Activated naive CD4-positive, alpha-beta T cell treated with anti-CD3 and anti-CD28 coated beads, Interleukin-2, amount 50 U/mL, for 72 hours (primary cell): ENCODE measurements around the gene GALNT11. TPM values are rescaled to one million over a fixed set of nuclear protein-coding genes. Genes with fewer than 3 reads are reported as not detected.
"Not testable (repeated sequence)": the region's sequence is repeated elsewhere in the genome, so short reads cannot be mapped to it uniquely, and the experiment has no call there.

Experiments used
- ATAC-seq, 2 donors: fragments of 150-1000 bp; cut with Tn5 transposase; 2 replicates each; pipeline ENCODE4 v1.10.0; 2021; ENCODE audit warnings: mild to moderate bottlenecking in 2 of 2, moderate library complexity in 2 of 2
- DNase-seq, 2 donors: peaks; one replicate each; pipeline ENCODE4 v3.0.0; 2021 to 2022; ENCODE audit warnings: low spot score in 2 of 2
- H3K27ac Mint-ChIP-seq, 2 donors: one replicate each; pipeline ENCODE4 v1.8.0; 2022; ENCODE audit warnings: mild to moderate bottlenecking in 2 of 2, mixed read lengths in 2 of 2
- H3K36me3 Mint-ChIP-seq, 2 donors: one replicate each; pipeline ENCODE4 v1.8.0; 2022; ENCODE audit warnings: mixed read lengths in 2 of 2
- H3K9me3 Mint-ChIP-seq, 2 donors: one replicate each; pipeline ENCODE4 v1.8.0; 2022; ENCODE audit warnings: mixed read lengths in 2 of 2
- total RNA-seq, 2 donors: library from RNA; stranded (reverse); gene quantifications; one replicate each; pipeline ENCODE4 v1.2.3, GENCODE V29; 2022

Gene GALNT11
- total RNA-seq, 2 donors from 2014 or later: 13.0 to 22.6 TPM

DNA sequence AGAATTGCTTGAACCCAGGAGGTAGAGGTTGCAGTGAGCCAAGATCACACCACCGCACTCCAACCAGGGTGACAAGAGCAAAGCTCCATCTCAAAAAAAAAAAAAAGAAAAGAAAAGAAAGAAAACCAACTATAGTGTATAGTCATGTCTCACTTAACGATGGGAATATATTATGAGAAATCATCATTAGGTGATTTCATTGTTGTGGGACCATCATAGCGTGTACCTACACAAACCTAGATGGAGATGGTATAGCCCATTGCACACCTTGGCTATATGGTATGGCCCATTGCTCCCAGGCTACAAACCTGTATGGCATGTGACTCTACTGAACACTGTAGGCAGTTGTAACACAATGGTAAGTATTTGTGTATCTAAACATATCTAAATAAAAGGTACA is 8.5 kb upstream of the GALNT11 start:
- Mint-ChIP-seq H3K9me3 (peaks cover 3 to 7% of the 10 kb centered on the region in 2 donors), H3K36me3 (peaks cover 5 to 7% of the 10 kb centered on the region in 2 donors), H3K27ac (no peak overlapping the region)
- ATAC-seq (no peak), DNase-seq (no peak)

- H3K9me3 Mint-ChIP-seq, H3K27ac Mint-ChIP-seq, DNase-seq, H3K36me3 Mint-ChIP-seq, ATAC-seq: not testable (repeated sequence)
These were observed 7.8 kb upstream of the GALNT11 start for GRCh38 chr7:152017683-152018082.

- not testable (repeated sequence) for H3K27ac Mint-ChIP-seq, H3K36me3 Mint-ChIP-seq, DNase-seq, ATAC-seq, H3K9me3 Mint-ChIP-seq
These were observed 3.7 kb upstream of the GALNT11 start for GRCh38 chr7:152021740-152022139.

- Mint-ChIP-seq H3K36me3 (peaks cover 10 to 23% of the 10 kb centered on the region in 2 donors), H3K9me3 (peaks cover 0 to 9% of the 10 kb centered on the region in 2 donors), H3K27ac (peak overlapping the region; percentile 70 to 94)
- DNase-seq (no peak), ATAC-seq (no peak)
These were observed 740 bp downstream of the GALNT11 start for GRCh38 chr7:152025937-152026890.

GRCh38 chr7:152027491-152028365 is 2.3 kb downstream of the GALNT11 start:
- not testable (repeated sequence) for DNase-seq, H3K9me3 Mint-ChIP-seq, ATAC-seq, H3K27ac Mint-ChIP-seq
- peaks cover 10 to 23% of the 10 kb centered on the region in 2 donors for H3K36me3 Mint-ChIP-seq

GRCh38 chr7:152030059-152030458 is 4.6 kb downstream of the GALNT11 start:
- DNase-seq, H3K27ac Mint-ChIP-seq, ATAC-seq: not testable (repeated sequence)
- Mint-ChIP-seq H3K9me3 (peaks cover 0 to 13% of the 10 kb centered on the region in 2 donors), H3K36me3 (peaks cover 19 to 42% of the 10 kb centered on the region in 2 donors)

GRCh38 chr7:152030639-152031038 is 5.2 kb downstream of the GALNT11 start:
- H3K27ac Mint-ChIP-seq: peak overlapping the region in 1 of 2 donors; percentile 71
- H3K9me3 Mint-ChIP-seq: peaks cover 0 to 13% of the 10 kb centered on the region in 2 donors
- peaks cover 19 to 48% of the 10 kb centered on the region in 2 donors for H3K36me3 Mint-ChIP-seq
- ATAC-seq, DNase-seq: not testable (repeated sequence)

GRCh38 chr7:152035817-152036216 is 10.3 kb downstream of the GALNT11 start:
- Mint-ChIP-seq H3K9me3 (peaks cover 19 to 32% of the 10 kb centered on the region in 2 donors), H3K27ac (no peak overlapping the region), H3K36me3 (peaks cover 52 to 71% of the 10 kb centered on the region in 2 donors)
- DNase-seq: no peak
- no peak for ATAC-seq

DNA sequence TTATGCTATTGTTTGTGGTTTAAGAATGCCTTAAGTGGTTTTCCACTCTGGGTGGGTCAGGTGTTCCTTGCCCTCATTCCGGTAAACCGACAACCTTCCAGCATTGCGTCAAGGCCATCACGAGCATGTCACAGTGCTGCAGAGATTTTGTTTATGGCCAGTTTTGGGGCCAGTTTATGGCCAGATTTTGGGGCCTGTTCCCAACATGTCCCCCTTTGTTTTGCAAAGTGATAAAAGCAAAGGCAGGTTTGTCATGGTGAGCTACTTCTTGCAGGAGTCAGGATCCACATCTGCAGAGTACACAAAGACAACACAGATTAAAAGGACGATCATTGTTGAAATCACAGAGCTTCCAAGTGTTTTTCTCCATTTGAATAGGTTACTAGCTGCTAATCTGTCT is 12.9 kb downstream of the GALNT11 start:
- ATAC-seq, DNase-seq, H3K27ac Mint-ChIP-seq: not testable (repeated sequence)
- Mint-ChIP-seq H3K36me3 (peaks cover 70 to 88% of the 10 kb centered on the region in 2 donors), H3K9me3 (peaks cover 23 to 32% of the 10 kb centered on the region in 2 donors)

GRCh38 chr7:152043086-152043485 is 17.6 kb downstream of the GALNT11 start:
- Mint-ChIP-seq H3K9me3 (peaks cover 23 to 32% of the 10 kb centered on the region in 2 donors), H3K36me3 (peaks cover 71 to 78% of the 10 kb centered on the region in 2 donors)
- not testable (repeated sequence) for H3K27ac Mint-ChIP-seq, DNase-seq, ATAC-seq

DNA sequence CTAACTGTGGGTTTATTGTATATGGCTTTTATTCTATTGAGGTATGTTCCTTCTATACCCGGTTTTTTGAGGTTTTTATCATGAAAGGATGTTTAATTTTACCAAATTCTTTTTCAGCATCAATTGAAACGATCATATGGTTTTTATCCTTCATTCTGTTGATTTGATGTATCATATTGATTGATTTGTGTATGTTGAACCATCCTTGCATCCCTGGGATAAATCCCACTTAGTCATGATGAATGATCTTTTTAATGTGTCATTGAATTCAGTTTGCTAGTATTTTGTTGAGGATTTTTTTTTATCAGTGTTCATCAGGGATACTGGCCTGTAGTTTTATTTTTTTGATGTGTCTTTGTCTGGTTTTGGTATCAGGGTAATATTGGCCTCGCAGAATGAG is 19.4 kb downstream of the GALNT11 start:
- not testable (repeated sequence) for DNase-seq, ATAC-seq, H3K27ac Mint-ChIP-seq
- H3K9me3 Mint-ChIP-seq: peaks cover 19 to 32% of the 10 kb centered on the region in 2 donors
- H3K36me3 Mint-ChIP-seq: peaks cover 57 to 65% of the 10 kb centered on the region in 2 donors

DNA sequence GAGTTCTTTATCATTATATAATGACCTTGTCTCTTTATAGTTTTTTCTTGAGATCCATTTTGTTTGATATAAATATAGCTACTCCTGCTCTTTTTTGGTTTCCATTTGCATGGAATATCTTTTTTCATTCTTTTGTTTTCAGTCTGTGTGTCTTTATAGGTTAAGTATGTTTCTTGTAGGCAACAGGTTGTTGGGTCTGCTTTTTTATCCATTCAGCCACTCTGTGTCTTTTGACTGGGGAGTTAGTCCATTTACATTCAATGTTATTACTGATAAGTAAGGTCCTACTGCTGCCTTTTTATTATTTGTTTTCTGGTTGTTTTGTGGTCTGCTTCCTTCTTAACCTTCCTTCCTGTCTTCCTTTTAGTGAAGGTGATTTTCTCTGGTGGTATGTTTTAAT is 21.1 kb downstream of the GALNT11 start:
- H3K36me3 Mint-ChIP-seq: peaks cover 44 to 51% of the 10 kb centered on the region in 2 donors
- peaks cover 15 to 27% of the 10 kb centered on the region in 2 donors for H3K9me3 Mint-ChIP-seq
- no peak for ATAC-seq
- no peak overlapping the region for H3K27ac Mint-ChIP-seq
- DNase-seq: no peak

GRCh38 chr7:152048051-152048450 is 22.6 kb downstream of the GALNT11 start:
- ATAC-seq (no peak), DNase-seq (no peak)
- H3K36me3 Mint-ChIP-seq: peaks cover 36 to 42% of the 10 kb centered on the region in 2 donors
- no peak overlapping the region for H3K27ac Mint-ChIP-seq
- peaks cover 15 to 27% of the 10 kb centered on the region in 2 donors for H3K9me3 Mint-ChIP-seq

DNA sequence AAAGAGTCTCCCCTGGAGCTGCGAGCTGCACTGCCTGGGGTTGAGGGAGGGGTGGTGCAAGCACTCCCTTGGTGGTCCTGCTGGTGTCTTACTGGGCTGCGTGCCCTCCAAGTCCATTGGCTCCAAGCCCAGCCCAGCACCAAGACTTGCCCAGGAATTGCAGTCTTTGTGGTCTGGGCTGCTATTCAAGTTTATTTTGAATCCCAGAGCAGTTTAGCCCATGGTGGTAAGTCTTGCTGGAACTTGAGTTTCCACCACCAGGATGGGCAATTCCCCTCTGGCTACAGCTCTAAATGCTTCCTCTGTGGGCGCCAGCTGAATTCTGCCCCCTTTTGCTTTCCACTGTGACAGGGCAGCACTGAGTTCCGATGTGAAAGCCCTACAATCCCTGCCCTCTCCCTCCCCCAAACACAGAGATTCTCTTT is 25.1 kb downstream of the GALNT11 start:
- no peak for DNase-seq
- no peak overlapping the region for H3K27ac Mint-ChIP-seq
- ATAC-seq: no peak
- peaks cover 11 to 15% of the 10 kb centered on the region in 2 donors for H3K9me3 Mint-ChIP-seq
- H3K36me3 Mint-ChIP-seq: peaks cover 12 to 20% of the 10 kb centered on the region in 2 donors

GRCh38 chr7:152051968-152052367 is 26.5 kb downstream of the GALNT11 start:
- no peak for DNase-seq
- H3K9me3 Mint-ChIP-seq: peaks cover 0 to 6% of the 10 kb centered on the region in 2 donors

GRCh38 chr7:152052771-152053170 is 27.3 kb downstream of the GALNT11 start:
- no peak for DNase-seq
- peaks cover 0 to 6% of the 10 kb centered on the region in 2 donors for H3K9me3 Mint-ChIP-seq
- no peak for ATAC-seq

More at GRCh38 chr7:152051968-152052367, 26.5 kb downstream of the GALNT11 start:
- Mint-ChIP-seq H3K27ac (no peak overlapping the region), H3K36me3 (peaks cover 0 to 6% of the 10 kb centered on the region in 2 donors)
- no peak for ATAC-seq

More at GRCh38 chr7:152052771-152053170, 27.3 kb downstream of the GALNT11 start:
- no peak overlapping the region for H3K27ac Mint-ChIP-seq
- peaks cover 0 to 5% of the 10 kb centered on the region in 2 donors for H3K36me3 Mint-ChIP-seq
